IMR-90 (cell line): ENCODE measurements around the gene PHF21A. TPM values are rescaled to one million over a fixed set of nuclear protein-coding genes. Genes with fewer than 3 reads are reported as not detected.

Source experiments
- ATAC-seq: fragments of 200-7000 bp; cut with Tn5 transposase; 2 replicates; pipeline ENCODE4 v1.9.1; 2020; ENCODE audit warnings: low read depth, mild to moderate bottlenecking, moderate library complexity
- BruUV-seq: library from RNA; stranded (reverse); fragments of 400-500 nt; replicated peaks from 2 replicates; lab custom pipeline; 2021; lab: Mats Ljungman, UMichigan
- CTCF ChIA-PET: fragments of 300-600 bp; formaldehyde crosslinking; extraction: SDS; loops from one replicate; lab custom pipeline; 2021; ENCODE audit warnings: antibody characterized with exemption; lab: Yijun Ruan, JAX
- POLR2A ChIA-PET: fragments of 300-600 bp; sonication (Branson Sonifier 250); formaldehyde crosslinking; loops from one replicate; lab custom pipeline; 2022; ENCODE audit warnings: antibody characterized with exemption; ENCODE audit not compliant: unreplicated experiment; lab: Charles Lee
- DNase-seq: peaks from one replicate; pipeline ENCODE4 v3.0.0; 2013
- H2AFZ ChIP-seq: replicated peaks from 2 replicates; pipeline ENCODE3; 2013; ENCODE audit warnings: low read length, mild to moderate bottlenecking; ENCODE audit not compliant: poor library complexity
- H2AK5ac ChIP-seq: 2 replicates; pipeline ENCODE4 v1.6.1; 2013; ENCODE audit warnings: low read depth, low read length, inconsistent platforms
- H2AK9ac ChIP-seq: replicated peaks from 2 replicates; pipeline ENCODE3; 2013; ENCODE audit warnings: mild to moderate bottlenecking, low read depth, low read length, moderate library complexity; ENCODE audit not compliant: poor library complexity
- H2BK120ac ChIP-seq: 2 replicates; pipeline ENCODE4 v1.6.1; 2013; ENCODE audit warnings: low read depth, low read length, inconsistent platforms
- H2BK15ac ChIP-seq: 3 replicates; pipeline ENCODE4 v1.6.1; 2013; ENCODE audit warnings: low read depth, low read length, inconsistent platforms
- H2BK20ac ChIP-seq: 2 replicates; pipeline ENCODE4 v1.6.1; 2013; ENCODE audit warnings: low read depth, mild to moderate bottlenecking, inconsistent platforms, low read length, moderate library complexity
- H2BK5ac ChIP-seq: 2 replicates; pipeline ENCODE4 v1.6.1; 2013; ENCODE audit warnings: mild to moderate bottlenecking, low read depth, low read length, inconsistent platforms; ENCODE audit not compliant: poor library complexity, severe bottlenecking
- H3K14ac ChIP-seq: replicated peaks from 2 replicates; pipeline ENCODE4 v1.6.1; 2013; ENCODE audit warnings: low read depth, low read length, inconsistent platforms
- H3K18ac ChIP-seq: 2 replicates; pipeline ENCODE4 v1.6.1; 2013; ENCODE audit warnings: low read depth, low read length, control low read depth
- H3K23ac ChIP-seq: 2 replicates; pipeline ENCODE4 v1.6.1; 2013; ENCODE audit warnings: low read depth, low read length, inconsistent platforms
- H3K27ac ChIP-seq: 2 replicates; pipeline ENCODE4 v1.5.1; 2013; ENCODE audit warnings: mild to moderate bottlenecking, control low read depth, low read length; ENCODE audit not compliant: insufficient read depth
- H3K27me3 ChIP-seq: 2 replicates; pipeline ENCODE4 v1.6.1; 2013; ENCODE audit warnings: low read length; ENCODE audit not compliant: control insufficient read depth, insufficient read depth
- H3K36me3 ChIP-seq: 2 replicates; pipeline ENCODE4 v1.6.1; 2013; ENCODE audit warnings: low read length, mixed read lengths; ENCODE audit not compliant: control insufficient read depth, insufficient read depth
- H3K4ac ChIP-seq: 2 replicates; pipeline ENCODE4 v1.6.1; 2013; ENCODE audit warnings: low read depth, low read length, inconsistent platforms
- H3K4me1 ChIP-seq: 2 replicates; pipeline ENCODE4 v1.6.1; 2013; ENCODE audit warnings: low read length, mixed read lengths; ENCODE audit not compliant: control insufficient read depth, insufficient read depth
- H3K4me2 ChIP-seq: 2 replicates; pipeline ENCODE4 v1.6.1; 2013; ENCODE audit warnings: low read depth, mild to moderate bottlenecking, control low read depth, low read length, moderate library complexity
- H3K4me3 ChIP-seq: 2 replicates; pipeline ENCODE4 v1.5.1; 2013; ENCODE audit warnings: low read depth, mild to moderate bottlenecking, control low read depth, low read length, moderate library complexity; ENCODE audit not compliant: insufficient read depth
- H3K56ac ChIP-seq: 2 replicates; pipeline ENCODE4 v1.6.1; 2013; ENCODE audit warnings: low read length, inconsistent platforms; ENCODE audit not compliant: insufficient read depth; ENCODE audit errors: extremely low read depth
- H3K79me1 ChIP-seq, 2 experiments: 2 replicates each; pipeline ENCODE4 v1.6.1; 2013; ENCODE audit warnings: low read length in 2 of 2, inconsistent platforms in 1 of 2, low read depth in 1 of 2
- H3K9ac ChIP-seq: 2 replicates; pipeline ENCODE4 v1.6.1; 2013; ENCODE audit warnings: low read depth, low read length, control low read depth
- H3K9me1 ChIP-seq: 2 replicates; pipeline ENCODE4 v1.6.1; 2013; ENCODE audit warnings: low read length, inconsistent platforms; ENCODE audit not compliant: insufficient read depth
- H3K9me3 ChIP-seq: 2 replicates; pipeline ENCODE4 v1.6.1; 2013; ENCODE audit warnings: low read length; ENCODE audit not compliant: control insufficient read depth, insufficient read depth
- H4K20me1 ChIP-seq: 2 replicates; pipeline ENCODE4 v1.6.1; 2013; ENCODE audit warnings: low read length, inconsistent platforms; ENCODE audit not compliant: insufficient read depth
- H4K5ac ChIP-seq: 2 replicates; pipeline ENCODE4 v1.6.1; 2013; ENCODE audit warnings: mild to moderate bottlenecking, low read depth, low read length, control low read depth
- H4K8ac ChIP-seq, 2 experiments: 2 replicates each; pipeline ENCODE4 v1.6.1; 2013; ENCODE audit warnings: low read depth in 2 of 2, low read length in 2 of 2, control low read depth in 1 of 2, inconsistent platforms in 1 of 2
- H4K91ac ChIP-seq: 2 replicates; pipeline ENCODE4 v1.6.1; 2013; ENCODE audit warnings: low read depth, low read length, inconsistent platforms; ENCODE audit not compliant: insufficient read depth
- CEBPB ChIP-seq: IDR thresholded peaks from 2 replicates; pipeline ENCODE4 v1.6.1; 2012; ENCODE audit warnings: low read depth, low read length, improper control_type of control experiment
- MAFK ChIP-seq: IDR thresholded peaks from 2 replicates; pipeline ENCODE4 v1.6.1; 2012; ENCODE audit warnings: low read depth, low read length, improper control_type of control experiment
- MXI1 ChIP-seq: IDR thresholded peaks from 2 replicates; pipeline ENCODE4 v1.6.1; 2012; ENCODE audit warnings: low read depth, mild to moderate bottlenecking, low read length, moderate library complexity, borderline replicate concordance
- NFE2L2 ChIP-seq: fragments of 150-350 bp; IDR thresholded peaks from 2 replicates; pipeline ENCODE4 v1.6.1; 2016; ENCODE audit warnings: low read depth, mild to moderate bottlenecking, low read length
- POLR2A ChIP-seq: IDR thresholded peaks from 2 replicates; pipeline ENCODE4 v1.6.1; 2012; ENCODE audit warnings: mild to moderate bottlenecking, low read depth, low read length
- RCOR1 ChIP-seq: IDR thresholded peaks from 2 replicates; pipeline ENCODE4 v1.6.1; 2012; ENCODE audit warnings: mild to moderate bottlenecking, low read length, improper control_type of control experiment; ENCODE audit not compliant: insufficient replicate concordance
- RFX5 ChIP-seq: IDR thresholded peaks from 2 replicates; pipeline ENCODE4 v1.8.0; 2012; ENCODE audit warnings: low read depth, mild to moderate bottlenecking, low read length, moderate library complexity
- USF2 ChIP-seq: fragments of 150-350 bp; IDR thresholded peaks from 2 replicates; pipeline ENCODE4 v1.6.1; 2017; ENCODE audit warnings: mild to moderate bottlenecking, antibody characterized with exemption, low read length, low read depth
- WGBS, 2 experiments: methylation state at CpG; one replicate each; pipeline versions ENCODE4 v1.1.5 to v1.1.7; 2013; ENCODE audit warnings: missing lambda C conversion rate in 2 of 2; ENCODE audit not compliant: insufficient read length in 1 of 2; ENCODE audit errors: extremely low coverage in 2 of 2; 5-methylcytosine and 5-hydroxymethylcytosine counted together
- dilution Hi-C: fragments of 300-500 bp; cut with HindIII; formaldehyde crosslinking; loops from one replicate; pipeline ENCODE4 v1.14.3; 2018; ENCODE audit warnings: low sequenced_read_pairs; ENCODE audit not compliant: unreplicated experiment
- in situ Hi-C: fragments of 300-500 bp; cut with MboI; formaldehyde crosslinking; loops from 3 replicates; pipeline ENCODE4 v1.14.3; 2019; ENCODE audit warnings: low sequenced_read_pairs, inconsistent platforms, mixed read lengths
- intact Hi-C: fragments of 100-400 bp; cut with micrococcal nuclease; formaldehyde crosslinking; loops from 2 replicates; pipeline ENCODE4 v1.10.0; 2022
- polyA plus RNA-seq, 3 experiments: library from polyadenylated mRNA; depleted of rRNA; stranded (reverse); fragments of >200 nt; gene quantifications; 2 replicates each; pipeline ENCODE4 v1.2.3, GENCODE V29; 2012; ENCODE audit warnings: low replicate concordance in 1 of 3
- total RNA-seq: library from RNA; depleted of rRNA; stranded (reverse); fragments of >200 nt; gene quantifications from 2 replicates; pipeline ENCODE4 v1.2.3, GENCODE V29; 2012

PHF21A gene
- total and polyA plus RNA-seq, 2 of the 4 experiments (the other 2 are of a cell fraction), result 9.0 to 20.6 TPM

GRCh38 chr11:45900916-45901617, 220.2 kb downstream of the PHF21A start:
- Histone ChIP-seq H2AFZ (peak overlapping the region; percentile 13), H2BK20ac (no peak overlapping the region), H3K9me3 (no peaks in the 10 kb centered on the region), H2BK15ac (no peak overlapping the region), H3K79me1 (peaks cover 0 to 4% of the 10 kb centered on the region in 2 experiments; a peak in 1 of 4 replicates), H3K4me1 (peaks cover 7% of the 10 kb centered on the region; the same call in 1 of the 2 replicates), H2AK9ac (peak overlapping the region; percentile 71), H3K18ac (no peak overlapping the region), H4K5ac (no peak overlapping the region), H4K91ac (no peak overlapping the region), H3K9me1 (no peaks in the 10 kb centered on the region), H3K4me3 (peak overlapping the region; percentile 50), H3K27me3 (peaks cover 17% of the 10 kb centered on the region; the same call in 1 of the 2 replicates), H3K27ac (no peak overlapping the region), H2AK5ac (no peak overlapping the region), H3K23ac (peak overlapping the region; percentile 65; the same call in 1 of the 2 replicates), H3K4ac (no peak overlapping the region; the same call in 1 of the 2 replicates), H3K14ac (no peak overlapping the region), H3K36me3 (peaks cover 15% of the 10 kb centered on the region), H2BK120ac (no peak overlapping the region; the same call in 1 of the 2 replicates), H3K4me2 (peak overlapping the region; percentile 83), H3K9ac (peak overlapping the region; percentile 27; the same call in 1 of the 2 replicates), H4K8ac (no peak overlapping the region), H2BK5ac (no peak overlapping the region), H4K20me1 (peaks cover 19% of the 10 kb centered on the region), H3K56ac (no peak overlapping the region)
- in situ Hi-C loops (no loop called here), intact Hi-C loops (no loop called here), dilution Hi-C loops (no loop called here)
- no TSS peak for BruUV-seq
- DNase-seq (no peak), ATAC-seq (no peak)
- no peak for TF ChIP-seq RCOR1
- TF ChIP-seq MXI1, result no peak
- TF ChIP-seq CEBPB, result no peak
- no peak for TF ChIP-seq NFE2L2
- no peak for TF ChIP-seq POLR2A
- TF ChIP-seq USF2, result no peak
- TF ChIP-seq RFX5, result no peak
- TF ChIP-seq MAFK, result no peak
- ChIA-PET POLR2A (interaction anchor here (0.6 kb wide), 1 partner anchor 394 kb away, joined by 5 read pairs; no protein-coding TSS in a partner anchor), CTCF (interaction anchor here (0.5 to 1.5 kb wide), 2 partner anchors 28 to 62 kb away, joined by 4 to 6 read pairs; no protein-coding TSS in a partner anchor)
- WGBS, 2 experiments, result 0% methylated on average over 1 of the region's 8 CpGs; no CpG with 5 or more reads in 1 of the 2 experiments
